Measurements from ENCODE around the gene CRYGC. TPM values are rescaled to one million over a fixed set of nuclear protein-coding genes. Genes with fewer than 3 reads are reported as not detected.
A peak's percentile ranks its signal among the peaks of the same experiment; 100 is the strongest.
"Not testable (repeated sequence)": the region's sequence is repeated elsewhere in the genome, so short reads cannot be mapped to it uniquely, and the experiment has no call there.

The CRYGC gene
- total and polyA plus RNA-seq, 2 of the 13 experiments (the other 11 are each of a cell fraction or from before 2014, with no cell fraction given) = 0.20 to 0.27 TPM

- TF ChIP-seq ZMYM3 (CRISPR knock-in tag; IDR thresholded peaks at IDR 0.05) (0 out of 2 replicates have a peak, but pooled peaks have one; percentile 15), ZNF530 (CRISPR knock-in tag; IDR thresholded peaks at IDR 0.05; ENCODE audit: low read depth) (no peak), U2AF2 (IDR thresholded peaks at IDR 0.05; ENCODE audit: low read depth, low read length) (no peak), ZBTB44 (CRISPR knock-in tag; IDR thresholded peaks at IDR 0.05) (no peak), GMEB1 (CRISPR knock-in tag; IDR thresholded peaks at IDR 0.05; ENCODE audit: borderline replicate concordance) (no peak), BHLHE40 (IDR thresholded peaks at IDR 0.05; ENCODE audit: low read length) (0 out of 2 replicates have a peak, but pooled peaks have one; percentile 42), CBFB (CRISPR knock-in tag; IDR thresholded peaks at IDR 0.05) (peak; percentile 95), GATA4 (IDR thresholded peaks at IDR 0.05; ENCODE audit: borderline replicate concordance, low read depth) (no peak), BCL6 (CRISPR knock-in tag; IDR thresholded peaks at IDR 0.05) (peak; percentile 43; the same call in 1 of the 2 replicates), FOSL2 (CRISPR knock-in tag; IDR thresholded peaks at IDR 0.05) (0 out of 2 replicates have a peak, but pooled peaks have one; percentile 10), NCOA2 (CRISPR knock-in tag; IDR thresholded peaks at IDR 0.05) (0 out of 2 replicates have a peak, but pooled peaks have one; percentile 15), ARID2 (CRISPR knock-in tag; IDR thresholded peaks at IDR 0.05; ENCODE audit: borderline replicate concordance) (0 out of 2 replicates have a peak, but pooled peaks have one; percentile 48), ZSCAN5A (CRISPR knock-in tag; IDR thresholded peaks at IDR 0.05; ENCODE audit: borderline replicate concordance) (no peak), FOXA3 (CRISPR knock-in tag; IDR thresholded peaks at IDR 0.05) (peak; percentile 24; the same call in 1 of the 2 replicates)
These were observed 29.8 kb downstream of the CRYGC start (continued) for GRCh38 chr2:208099682-208100470.

GRCh38 chr2:208098701-208099100, 30.9 kb downstream of the CRYGC start:
- intact Hi-C loops (cut with micrococcal nuclease; ENCODE audit: unreplicated experiment); BruUV-seq (replicated peaks); POLR2A ChIA-PET; FAIRE-seq; H3K4me3 ChIP-seq (replicated peaks in 1 of 3; ENCODE audit: insufficient read depth in 1 of 3, low read depth in 2 of 3, low read length in 3 of 3); H3K27ac ChIP-seq (ENCODE audit: extremely low read length, insufficient read depth, low read length); H4K20me1 ChIP-seq (ENCODE audit: insufficient read depth, low read length); H3K36me3 ChIP-seq (replicated peaks in 1 of 2; ENCODE audit: control insufficient read depth in 1 of 2, insufficient read depth in 2 of 2, low read length in 2 of 2); H2AFZ ChIP-seq (ENCODE audit: low read length); H3K79me2 ChIP-seq (ENCODE audit: insufficient read depth, low read length); DNase-seq (ENCODE audit: low spot score); H3K9me3 ChIP-seq (ENCODE audit: low read length); CTCF ChIA-PET (ENCODE audit: low intra/inter-chr PET ratio, low total read pairs); in situ Hi-C loops (cut with HindIII; ENCODE audit: extremely low pct_ligation_motif_present, low pct_unique_long_range_greater_than_20kb); H3K9ac ChIP-seq (ENCODE audit: insufficient read depth, low read depth, low read length); ATAC-seq; H3K4me2 ChIP-seq (ENCODE audit: low read depth, low read length): not testable (repeated sequence)
- Histone ChIP-seq H3K27me3 (ENCODE audit: control insufficient read depth in 1 of 2, insufficient read depth in 2 of 2, low read length in 2 of 2) (peaks cover 1 to 14% of the 10 kb centered on the region in 2 experiments), H3K4me1 (ENCODE audit: insufficient read depth, low read length) (peaks cover 12% of the 10 kb centered on the region)
- WGBS (ENCODE audit: low lambda C conversion rate) = 90% methylated on average over 1 of the region's 1 CpG

Data from HepG2 (cell line).